Measurements from ENCODE around the gene PNPT1. TPM values are rescaled to one million over a fixed set of nuclear protein-coding genes. Genes with fewer than 3 reads are reported as not detected.

Gene PNPT1
- total RNA-seq, 1 donor = 21.1 TPM

DNA sequence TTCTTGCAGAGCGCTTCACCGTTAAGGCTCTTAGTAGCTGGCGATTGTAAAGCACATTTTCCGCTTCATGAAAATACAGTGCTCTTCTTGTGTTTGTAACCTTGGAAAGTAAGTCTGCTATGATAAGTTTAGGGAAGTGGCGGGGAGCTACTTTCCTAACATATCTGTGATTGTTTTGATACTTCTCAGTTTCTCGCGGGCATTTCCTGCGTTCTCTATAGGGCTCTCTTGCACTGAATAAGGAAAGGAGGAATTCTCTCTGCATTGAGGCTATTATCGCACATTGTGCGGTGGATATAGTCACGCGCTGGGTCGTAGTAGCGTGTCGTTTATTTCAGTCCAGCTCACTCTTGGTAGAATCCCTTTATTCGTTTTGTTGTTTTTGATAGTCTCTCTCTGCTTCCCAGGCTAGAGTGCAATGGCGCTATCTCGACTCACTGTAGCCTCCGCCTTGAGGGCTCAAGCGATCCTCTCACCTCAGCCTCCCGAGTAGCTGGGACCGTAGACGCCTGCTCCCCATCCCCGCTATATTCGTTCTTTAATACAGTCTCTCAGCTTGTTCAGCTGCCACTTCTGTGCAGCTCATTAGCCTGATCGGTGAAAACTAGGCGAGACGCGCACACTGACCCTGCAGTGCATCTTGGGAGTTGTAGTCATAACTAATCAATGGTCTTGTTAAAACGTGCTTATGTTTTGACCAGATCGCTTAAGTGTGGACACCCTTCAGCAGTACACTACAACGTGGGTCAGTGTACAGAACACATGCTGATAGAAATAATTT is 75.2 kb downstream of the PNPT1 start:
- DNase-seq (ENCODE audit: low read depth) = peak; percentile 59
- H3K4me3 ChIP-seq (ENCODE audit: low read depth, low read length) = peak overlapping the region; percentile 99
- TF ChIP-seq CTCF (IDR thresholded peaks at IDR 0.05; ENCODE audit: insufficient read depth, low read length) = no peak

DNA sequence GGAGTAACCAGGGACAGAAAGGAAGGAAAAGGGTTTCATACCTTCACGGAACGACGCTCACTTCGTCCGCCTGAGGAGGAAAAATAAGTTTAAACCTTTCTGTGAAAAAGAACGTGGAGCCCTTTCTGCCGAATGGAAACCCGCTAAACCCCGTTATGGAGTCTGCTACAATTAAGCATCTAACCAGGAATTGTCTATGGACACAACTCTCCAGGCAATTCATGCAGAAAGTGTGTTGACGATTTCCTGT is 75.7 kb downstream of the PNPT1 start:
- no peak for TF ChIP-seq CTCF (IDR thresholded peaks at IDR 0.05; ENCODE audit: insufficient read depth, low read length)
- H3K4me3 ChIP-seq (ENCODE audit: low read depth, low read length) = peak overlapping the region; percentile 99
- DNase-seq (ENCODE audit: low read depth) = no peak

DNA sequence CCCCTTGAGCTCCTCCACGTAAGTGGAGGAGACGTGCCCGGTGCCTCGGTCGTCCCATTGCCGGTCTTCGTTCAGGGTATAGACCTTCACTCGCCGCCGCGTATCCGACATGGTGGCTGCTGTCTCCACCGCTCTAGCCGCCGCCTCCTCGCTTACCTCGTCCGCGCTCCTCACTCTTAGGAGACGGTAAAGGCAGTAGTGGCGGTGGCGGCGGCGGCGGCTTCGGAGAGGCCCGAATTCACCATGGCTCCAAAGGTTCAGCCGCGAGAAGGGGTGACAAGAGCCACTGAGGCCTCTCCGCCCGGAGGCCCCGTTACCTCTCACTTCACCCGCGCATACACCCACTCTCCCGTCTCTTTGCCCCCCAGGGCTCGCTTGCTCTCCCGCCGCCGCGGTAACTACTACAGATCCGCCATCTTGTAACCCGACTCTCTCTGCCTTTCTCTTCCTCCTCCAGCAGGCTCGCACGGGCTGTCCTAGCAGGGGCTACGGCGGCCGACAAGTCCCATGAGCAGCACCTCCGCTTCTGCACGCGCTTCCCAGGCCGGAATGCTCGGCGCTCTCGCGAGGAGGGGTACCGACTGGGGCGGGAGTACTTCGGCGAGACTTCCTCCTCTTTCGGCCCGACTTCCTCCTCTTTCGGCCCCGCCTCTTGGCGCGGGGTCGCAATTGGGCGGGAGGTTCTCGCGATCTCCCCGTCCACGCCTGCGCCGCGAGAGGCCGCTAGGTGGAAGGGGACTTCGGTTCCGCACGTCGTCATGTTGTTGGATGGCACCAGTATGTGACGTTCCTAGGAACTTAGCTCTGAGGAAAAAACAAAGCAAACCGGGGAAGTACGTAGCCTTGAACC is 76.2 kb downstream of the PNPT1 start, which contains the start of gene PPP4R3B:
Gene PPP4R3B, minus strand, starts transcription at position 448 of the 850 bp plus-strand sequence. Its CDS starts 337 bp downstream, at position 111.
- peak; percentile 49 for TF ChIP-seq CTCF (IDR thresholded peaks at IDR 0.05; ENCODE audit: insufficient read depth, low read length)
- H3K4me3 ChIP-seq (ENCODE audit: low read depth, low read length) = peak within 1 kb of the TSS; percentile 99
- peak; percentile 99 for DNase-seq (ENCODE audit: low read depth)

- peak; percentile 55 for DNase-seq (ENCODE audit: low read depth)
Observed at GRCh38 chr2:55616551-55617174, 77.0 kb downstream of the PNPT1 start.

GRCh38 chr2:55611997-55612396 is 81.6 kb downstream of the PNPT1 start:
- DNase-seq (ENCODE audit: low read depth) = no peak
- TF ChIP-seq CTCF (IDR thresholded peaks at IDR 0.05; ENCODE audit: insufficient read depth, low read length) = no peak
- no peak overlapping the region for H3K4me3 ChIP-seq (ENCODE audit: low read depth, low read length)

More at GRCh38 chr2:55616551-55617174, 77.0 kb downstream of the PNPT1 start:
- peak overlapping the region; percentile 94 for H3K4me3 ChIP-seq (ENCODE audit: low read depth, low read length)
- no peak for TF ChIP-seq CTCF (IDR thresholded peaks at IDR 0.05; ENCODE audit: insufficient read depth, low read length)

- no peak overlapping the region for H3K4me3 ChIP-seq (ENCODE audit: low read depth, low read length)
- no peak for DNase-seq (ENCODE audit: low read depth)
- TF ChIP-seq CTCF (IDR thresholded peaks at IDR 0.05; ENCODE audit: insufficient read depth, low read length) = no peak
Observed at GRCh38 chr2:55610954-55611743, 82.5 kb downstream of the PNPT1 start.
